Esophagus squamous epithelium (tissue), 4 donors: ENCODE results near the gene OBI1.

Experiments used
- CTCF ChIP-seq, 6 experiments: fragments of 450-650 bp in 4 of 6; fragments of 200-600 bp in 2 of 6; sonication (generic) in 2 of 6; IDR thresholded peaks; one replicate each; pipeline ENCODE4 v1.5.1; 2016 to 2019; ENCODE audit warnings: antibody characterized with exemption in 6 of 6, mild to moderate bottlenecking in 4 of 6, moderate library complexity in 4 of 6
- POLR2A ChIP-seq, 4 donors: fragments of 450-650 bp; IDR thresholded peaks; one replicate each; pipeline ENCODE4 v1.6.1; 2017; ENCODE audit warnings: antibody characterized with exemption in 4 of 4, mild to moderate bottlenecking in 4 of 4, moderate library complexity in 3 of 4

- TF ChIP-seq CTCF (IDR thresholded peaks at IDR 0.05) = no peak
- no peak for TF ChIP-seq POLR2A (IDR thresholded peaks at IDR 0.05)
Observed at GRCh38 chr13:78620936-78621470, 38.0 kb downstream of the OBI1 start.
